ENCODE measurements around the gene CATSPERZ. TPM values are rescaled to one million over a fixed set of nuclear protein-coding genes. Genes with fewer than 3 reads are reported as not detected.

CATSPERZ gene
- total and polyA plus RNA-seq, 2 of the 13 experiments (the other 11 are each of a cell fraction or from before 2014, with no cell fraction given) = 0.22 to 0.48 TPM

DNA sequence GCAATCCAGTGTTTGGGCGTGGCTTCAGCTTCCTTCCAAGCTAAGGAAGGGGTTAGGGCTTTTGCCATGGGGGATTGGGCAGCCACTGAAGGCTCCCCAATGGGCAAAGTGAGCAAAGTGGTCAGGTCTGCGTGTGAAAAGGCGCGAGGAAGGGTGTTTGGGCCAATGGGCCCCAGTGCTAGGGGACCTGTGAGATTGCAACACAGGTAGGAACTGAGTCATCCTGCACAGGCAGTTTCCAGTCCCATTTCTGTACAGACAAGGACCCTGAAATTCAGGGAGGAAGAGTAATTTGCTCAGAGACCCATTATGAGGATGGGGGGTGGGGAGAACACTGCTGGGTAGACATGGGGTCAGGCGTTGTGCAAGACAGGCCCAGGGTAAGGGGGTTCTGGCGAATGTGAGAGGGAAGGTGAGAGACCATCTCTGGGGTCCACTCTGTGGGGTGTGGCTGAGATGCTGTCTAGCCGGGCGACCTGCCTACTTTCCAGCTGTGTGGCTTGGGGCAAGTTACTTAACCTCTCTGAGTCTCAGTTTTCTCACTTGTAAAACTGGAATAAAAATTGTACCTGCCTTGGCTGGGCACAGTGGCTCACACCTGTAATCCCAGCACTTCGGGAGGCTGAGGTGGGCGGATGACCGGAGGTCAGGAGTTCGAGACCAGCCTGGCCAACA is 47.2 kb downstream of the CATSPERZ start:
- Histone ChIP-seq H3K4me2 (ENCODE audit: low read depth, low read length) (no peak overlapping the region), H3K9me3 (ENCODE audit: low read length) (no peaks in the 10 kb centered on the region), H3K4me3 (replicated peaks in 1 of 3; ENCODE audit: insufficient read depth in 1 of 3, low read depth in 2 of 3, low read length in 3 of 3) (no peak overlapping the region), H2AFZ (ENCODE audit: low read length) (no peak overlapping the region), H4K20me1 (ENCODE audit: insufficient read depth, low read length) (no peaks in the 10 kb centered on the region), H3K79me2 (ENCODE audit: insufficient read depth, low read length) (no peaks in the 10 kb centered on the region), H3K36me3 (replicated peaks in 1 of 2; ENCODE audit: control insufficient read depth in 1 of 2, insufficient read depth in 2 of 2, low read length in 2 of 2) (no peaks in the 10 kb centered on the region), H3K27ac (ENCODE audit: extremely low read length, insufficient read depth, low read length) (no peak overlapping the region), H3K27me3 (ENCODE audit: control insufficient read depth in 1 of 2, insufficient read depth in 2 of 2, low read length in 2 of 2) (peaks cover 2 to 21% of the 10 kb centered on the region in 2 experiments; a peak in 3 of 5 replicates), H3K4me1 (ENCODE audit: insufficient read depth, low read length) (peaks cover 40% of the 10 kb centered on the region), H3K9ac (ENCODE audit: insufficient read depth, low read depth, low read length) (no peak overlapping the region)
- DNase-seq (ENCODE audit: low spot score) (no peak), ATAC-seq (no peak), FAIRE-seq (no peak)
- intact Hi-C loops (cut with micrococcal nuclease; ENCODE audit: unreplicated experiment) (no loop called here), in situ Hi-C loops (cut with HindIII; ENCODE audit: extremely low pct_ligation_motif_present, low pct_unique_long_range_greater_than_20kb) (no loop called here)
- no TSS peak for BruUV-seq (replicated peaks)
- ChIA-PET POLR2A (interaction anchor here (0.7 kb wide), 1 partner anchor 8 kb away, joined by 3 read pairs; no protein-coding TSS in a partner anchor), CTCF (ENCODE audit: low intra/inter-chr PET ratio, low total read pairs) (no interaction called here)
- 49% methylated on average over 12 of the region's 12 CpGs for WGBS (ENCODE audit: low lambda C conversion rate)
- peak; percentile 84 for TF ChIP-seq CEBPB (IDR thresholded peaks at IDR 0.05; ENCODE audit: borderline replicate concordance, low read depth, low read length)
- TF ChIP-seq SIX4 (CRISPR knock-in tag; IDR thresholded peaks at IDR 0.05) = no peak
- no peak for TF ChIP-seq ZBTB49 (CRISPR knock-in tag; IDR thresholded peaks at IDR 0.05; ENCODE audit: borderline replicate concordance)
- TF ChIP-seq XRCC5 (optimal IDR thresholded peaks at IDR 0.05; ENCODE audit: low read length) = no peak
- TF ChIP-seq, protein P1, sequence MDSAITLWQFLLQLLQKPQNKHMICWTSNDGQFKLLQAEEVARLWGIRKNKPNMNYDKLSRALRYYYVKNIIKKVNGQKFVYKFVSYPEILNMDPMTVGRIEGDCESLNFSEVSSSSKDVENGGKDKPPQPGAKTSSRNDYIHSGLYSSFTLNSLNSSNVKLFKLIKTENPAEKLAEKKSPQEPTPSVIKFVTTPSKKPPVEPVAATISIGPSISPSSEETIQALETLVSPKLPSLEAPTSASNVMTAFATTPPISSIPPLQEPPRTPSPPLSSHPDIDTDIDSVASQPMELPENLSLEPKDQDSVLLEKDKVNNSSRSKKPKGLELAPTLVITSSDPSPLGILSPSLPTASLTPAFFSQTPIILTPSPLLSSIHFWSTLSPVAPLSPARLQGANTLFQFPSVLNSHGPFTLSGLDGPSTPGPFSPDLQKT (CRISPR knock-in tag; IDR thresholded peaks at IDR 0.05; ENCODE audit: borderline replicate concordance) = no peak
- no peak for TF ChIP-seq KLF6 (CRISPR knock-in tag; IDR thresholded peaks at IDR 0.05)
- no peak for TF ChIP-seq ZNF713 (CRISPR knock-in tag; IDR thresholded peaks at IDR 0.05)
- TF ChIP-seq, protein P2, sequence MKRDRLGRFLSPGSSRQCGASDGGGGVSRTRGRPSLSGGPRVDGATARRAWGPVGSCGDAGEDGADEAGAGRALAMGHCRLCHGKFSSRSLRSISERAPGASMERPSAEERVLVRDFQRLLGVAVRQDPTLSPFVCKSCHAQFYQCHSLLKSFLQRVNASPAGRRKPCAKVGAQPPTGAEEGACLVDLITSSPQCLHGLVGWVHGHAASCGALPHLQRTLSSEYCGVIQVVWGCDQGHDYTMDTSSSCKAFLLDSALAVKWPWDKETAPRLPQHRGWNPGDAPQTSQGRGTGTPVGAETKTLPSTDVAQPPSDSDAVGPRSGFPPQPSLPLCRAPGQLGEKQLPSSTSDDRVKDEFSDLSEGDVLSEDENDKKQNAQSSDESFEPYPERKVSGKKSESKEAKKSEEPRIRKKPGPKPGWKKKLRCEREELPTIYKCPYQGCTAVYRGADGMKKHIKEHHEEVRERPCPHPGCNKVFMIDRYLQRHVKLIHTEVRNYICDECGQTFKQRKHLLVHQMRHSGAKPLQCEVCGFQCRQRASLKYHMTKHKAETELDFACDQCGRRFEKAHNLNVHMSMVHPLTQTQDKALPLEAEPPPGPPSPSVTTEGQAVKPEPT (CRISPR knock-in tag; IDR thresholded peaks at IDR 0.05; ENCODE audit: low read depth) = no peak
- no peak for TF ChIP-seq ZNF792 (CRISPR knock-in tag; IDR thresholded peaks at IDR 0.05)
- peak; percentile 44; the same call in 1 of the 2 replicates for TF ChIP-seq CEBPG (CRISPR knock-in tag; IDR thresholded peaks at IDR 0.05)
- TF ChIP-seq ZFX (CRISPR knock-in tag; IDR thresholded peaks at IDR 0.05; ENCODE audit: low read depth) = no peak
- TF ChIP-seq, protein P3, sequence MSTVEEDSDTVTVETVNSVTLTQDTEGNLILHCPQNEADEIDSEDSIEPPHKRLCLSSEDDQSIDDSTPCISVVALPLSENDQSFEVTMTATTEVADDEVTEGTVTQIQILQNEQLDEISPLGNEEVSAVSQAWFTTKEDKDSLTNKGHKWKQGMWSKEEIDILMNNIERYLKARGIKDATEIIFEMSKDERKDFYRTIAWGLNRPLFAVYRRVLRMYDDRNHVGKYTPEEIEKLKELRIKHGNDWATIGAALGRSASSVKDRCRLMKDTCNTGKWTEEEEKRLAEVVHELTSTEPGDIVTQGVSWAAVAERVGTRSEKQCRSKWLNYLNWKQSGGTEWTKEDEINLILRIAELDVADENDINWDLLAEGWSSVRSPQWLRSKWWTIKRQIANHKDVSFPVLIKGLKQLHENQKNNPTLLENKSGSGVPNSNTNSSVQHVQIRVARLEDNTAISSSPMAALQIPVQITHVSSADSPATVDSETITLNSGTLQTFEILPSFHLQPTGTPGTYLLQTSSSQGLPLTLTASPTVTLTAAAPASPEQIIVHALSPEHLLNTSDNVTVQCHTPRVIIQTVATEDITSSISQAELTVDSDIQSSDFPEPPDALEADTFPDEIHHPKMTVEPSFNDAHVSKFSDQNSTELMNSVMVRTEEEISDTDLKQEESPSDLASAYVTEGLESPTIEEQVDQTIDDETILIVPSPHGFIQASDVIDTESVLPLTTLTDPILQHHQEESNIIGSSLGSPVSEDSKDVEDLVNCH (CRISPR knock-in tag; IDR thresholded peaks at IDR 0.05) = no peak
- no peak for TF ChIP-seq NPAS2 (CRISPR knock-in tag; IDR thresholded peaks at IDR 0.05; ENCODE audit: borderline replicate concordance)
- no peak for TF ChIP-seq ZNF619 (CRISPR knock-in tag; IDR thresholded peaks at IDR 0.05)

All from HepG2 (cell line).